B cell (primary cell): Measurements from ENCODE around the gene ZBTB8B. TPM values are rescaled to one million over a fixed set of nuclear protein-coding genes. Genes with fewer than 3 reads are reported as not detected.
"Not testable (repeated sequence)": the region's sequence is repeated elsewhere in the genome, so short reads cannot be mapped to it uniquely, and the experiment has no call there.

ENCODE experiments used
- ATAC-seq: fragments of 200-7000 bp; cut with Tn5 transposase; one replicate; pipeline ENCODE4 v1.10.0; 2021; ENCODE audit warnings: low read depth, mild to moderate bottlenecking, moderate number of reproducible peaks, moderate library complexity
- CTCF ChIA-PET: fragments of 350-600 bp; sonication (Branson Sonifier 250); formaldehyde crosslinking; loops from one replicate; lab custom pipeline; 2021; ENCODE audit warnings: antibody characterized with exemption, inconsistent platforms; lab: Charles Lee
- POLR2A ChIA-PET: fragments of 350-600 bp; sonication (Branson Sonifier 250); formaldehyde crosslinking; loops from one replicate; lab custom pipeline; 2021; ENCODE audit warnings: antibody characterized with exemption; lab: Charles Lee
- DNase-seq: peaks from one replicate; pipeline ENCODE4 v3.0.0; 2013
- H2AFZ ChIP-seq: 2 replicates; pipeline ENCODE4 v1.6.1; 2012; ENCODE audit warnings: mild to moderate bottlenecking, low read depth, low read length; ENCODE audit not compliant: insufficient read depth, poor library complexity, severe bottlenecking
- H3K27ac ChIP-seq, 2 donors: 1 replicate in 1 of 2; 2 replicates in 1 of 2; pipeline ENCODE4 v1.5.1; 2012 to 2013; ENCODE audit warnings: low read length in 2 of 2, mild to moderate bottlenecking in 2 of 2, moderate library complexity in 1 of 2
- H3K27me3 ChIP-seq, 4 experiments: fragments of 200-600 bp in 1 of 4; sonication (generic) in 1 of 4; replicated peaks in 1 of 4; 1 replicate in 2 of 4; 2 replicates in 2 of 4; pipeline versions ENCODE4 v1.6.1 to v1.7.0; 2013 to 2016; ENCODE audit warnings: low read length in 3 of 4, mild to moderate bottlenecking in 2 of 4, mixed read lengths in 1 of 4, moderate library complexity in 1 of 4; ENCODE audit not compliant: insufficient read depth in 4 of 4, control insufficient read depth in 3 of 4; ENCODE audit errors: control extremely low read depth in 1 of 4
- H3K36me3 ChIP-seq, 2 experiments: replicated peaks in 1 of 2; 1 replicate in 1 of 2; 2 replicates in 1 of 2; pipeline versions ENCODE4 v1.6.1 to v1.7.1; 2013; ENCODE audit warnings: low read length in 1 of 2; ENCODE audit not compliant: insufficient read depth in 2 of 2, control insufficient read depth in 1 of 2; ENCODE audit errors: control extremely low read depth in 1 of 2, extremely low read depth in 1 of 2
- H3K4me1 ChIP-seq, 2 donors: fragments of 200-600 bp in 1 of 2; sonication (generic) in 1 of 2; 1 replicate in 1 of 2; 2 replicates in 1 of 2; pipeline versions ENCODE4 v1.5.1 to v1.6.1; 2013 to 2017; ENCODE audit warnings: low read length in 2 of 2; ENCODE audit not compliant: control insufficient read depth in 2 of 2, insufficient read depth in 2 of 2
- H3K4me2 ChIP-seq: replicated peaks from 2 replicates; pipeline ENCODE3; 2012; ENCODE audit warnings: mild to moderate bottlenecking, low read depth, low read length; ENCODE audit not compliant: poor library complexity, severe bottlenecking
- H3K4me3 ChIP-seq, 5 experiments: fragments of 200-600 bp in 1 of 5; sonication (generic) in 1 of 5; 1 replicate in 3 of 5; 2 replicates in 2 of 5; pipeline versions ENCODE4 v1.5.1 to v1.7.0; 2011 to 2016; ENCODE audit warnings: low read length in 4 of 5, mild to moderate bottlenecking in 4 of 5, low read depth in 2 of 5, control low read depth in 1 of 5, moderate library complexity in 1 of 5; ENCODE audit not compliant: insufficient read depth in 1 of 5; ENCODE audit errors: control extremely low read depth in 1 of 5, extremely low read depth in 1 of 5
- H3K79me2 ChIP-seq: fragments of 200-600 bp; sonication (generic); one replicate; pipeline ENCODE4 v1.6.0; 2016; ENCODE audit warnings: low read length; ENCODE audit not compliant: control insufficient read depth, insufficient read depth
- H3K9ac ChIP-seq: fragments of 200-600 bp; sonication (generic); 2 replicates; pipeline ENCODE4 v1.6.1; 2017; ENCODE audit warnings: mild to moderate bottlenecking, low read length, moderate library complexity
- H3K9me3 ChIP-seq, 3 donors: one replicate each; pipeline versions ENCODE4 v1.6.1 to v1.7.1; 2013; ENCODE audit warnings: low read length in 2 of 3; ENCODE audit not compliant: control insufficient read depth in 2 of 3, insufficient read depth in 1 of 3; ENCODE audit errors: control extremely low read depth in 1 of 3
- H4K20me1 ChIP-seq: 2 replicates; pipeline ENCODE4 v1.6.0; 2012; ENCODE audit warnings: mild to moderate bottlenecking, low read length; ENCODE audit not compliant: insufficient read depth, control insufficient read depth, poor library complexity, severe bottlenecking
- H3K27ac Mint-ChIP-seq: one replicate; pipeline ENCODE4 v1.8.0; 2021; ENCODE audit warnings: mixed read lengths
- H3K27me3 Mint-ChIP-seq: one replicate; pipeline ENCODE4 v1.8.0; 2021; ENCODE audit warnings: mixed read lengths
- H3K4me1 Mint-ChIP-seq: one replicate; pipeline ENCODE4 v1.8.0; 2021; ENCODE audit warnings: mixed read lengths
- H3K4me3 Mint-ChIP-seq: one replicate; pipeline ENCODE4 v1.8.0; 2021; ENCODE audit warnings: mixed read lengths
- H3K9me3 Mint-ChIP-seq: one replicate; pipeline ENCODE4 v1.8.0; 2022; ENCODE audit warnings: mixed read lengths; ENCODE audit not compliant: insufficient read depth
- EZH2 ChIP-seq: IDR thresholded peaks from 2 replicates; pipeline ENCODE4 v1.6.1; 2012; ENCODE audit warnings: borderline replicate concordance, low read depth, mild to moderate bottlenecking, moderate library complexity, low read length; ENCODE audit not compliant: insufficient read depth, poor library complexity, severe bottlenecking
- WGBS: methylation state at CpG from one replicate; pipeline ENCODE4 v1.1.5; 2013; ENCODE audit warnings: missing lambda C conversion rate; ENCODE audit not compliant: insufficient coverage; 5-methylcytosine and 5-hydroxymethylcytosine counted together
- intact Hi-C: fragments of 100-400 bp; cut with micrococcal nuclease; formaldehyde crosslinking; loops from one replicate; pipeline ENCODE4 v1.10.0; 2022
- polyA plus RNA-seq: library from polyadenylated mRNA; depleted of rRNA; stranded (reverse); fragments of >200 nt; gene quantifications from 2 replicates; pipeline ENCODE4 v1.2.3, GENCODE V29; 2012
- total RNA-seq, 2 donors: library from RNA; stranded (reverse); fragments of 120-200 nt in 1 of 2; gene quantifications; 1 replicate in 1 of 2; 2 replicates in 1 of 2; pipeline versions ENCODE4 v1.2.3 to v1.2.4, GENCODE V29; 2013 to 2022
- TF ChIP-seq, protein P1 (sequence below): fragments of 200-600 bp; IDR thresholded peaks from one replicate; pipeline ENCODE4 v1.8.0; 2022; ENCODE audit warnings: antibody characterized with exemption, mild to moderate bottlenecking

ZBTB8B gene
- total and polyA plus RNA-seq, 2 donors (not counting 1 experiment from before 2014, with no cell fraction given), result 0.02 TPM; not detected in 1

DNA sequence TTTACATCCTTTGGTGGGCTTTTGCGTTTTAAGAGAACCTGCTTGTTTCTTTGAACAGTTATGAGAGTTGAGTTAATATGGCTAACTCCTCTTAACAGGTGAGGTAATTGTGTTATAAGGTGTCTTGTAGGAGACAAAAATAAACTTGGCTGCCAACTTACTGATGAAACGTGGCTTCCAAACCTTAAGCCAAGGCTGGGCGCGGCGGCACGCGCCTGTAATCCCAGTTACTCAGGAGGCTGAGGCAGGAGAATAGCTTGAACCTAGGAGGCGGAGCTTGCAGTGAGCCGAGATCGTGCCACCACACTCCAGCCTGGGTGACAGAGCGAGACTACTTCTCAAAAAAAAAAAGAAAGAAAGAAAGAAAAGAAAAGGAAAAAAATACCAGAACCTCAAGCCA, 8.1 kb downstream of the ZBTB8B start:
- H3K4me3 Mint-ChIP-seq, H3K36me3 ChIP-seq, DNase-seq, H4K20me1 ChIP-seq, H3K27ac ChIP-seq, ATAC-seq, H3K9me3 ChIP-seq, H3K9ac ChIP-seq, H2AFZ ChIP-seq, intact Hi-C loops, H3K4me2 ChIP-seq, H3K4me3 ChIP-seq, H3K79me2 ChIP-seq, H3K27ac Mint-ChIP-seq, POLR2A ChIA-PET, H3K9me3 Mint-ChIP-seq, CTCF ChIA-PET, H3K4me1 Mint-ChIP-seq, H3K4me1 ChIP-seq: not testable (repeated sequence)
- H3K27me3 Mint-ChIP-seq, result peaks cover 31% of the 10 kb centered on the region
- 83% methylated on average over 10 of the region's 11 CpGs for WGBS
- peaks cover 0 to 27% (median 8%) of the 10 kb centered on the region in 4 experiments for H3K27me3 ChIP-seq

DNA sequence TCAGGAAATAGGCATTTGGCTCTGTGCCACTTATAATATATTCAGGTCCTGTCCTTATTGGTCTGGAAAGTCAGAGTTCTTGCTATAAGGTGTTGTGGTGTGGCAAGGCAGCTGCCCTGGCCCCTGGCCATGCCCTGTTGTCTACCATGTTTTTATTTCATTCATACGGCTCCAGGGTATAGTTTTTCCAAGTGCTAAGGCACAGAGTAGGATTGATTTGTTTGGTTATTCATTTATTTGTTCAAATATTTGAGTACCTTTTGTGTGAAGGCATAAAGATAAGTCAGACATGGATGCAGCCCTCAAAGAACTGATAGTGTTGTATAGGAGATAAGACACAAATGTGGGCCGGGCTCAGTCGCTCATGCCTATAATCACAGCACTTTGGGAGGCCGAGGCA, 10.1 kb downstream of the ZBTB8B start:
- intact Hi-C loops, result no loop called here
- Histone ChIP-seq H3K79me2 (no peaks in the 10 kb centered on the region), H3K4me1 (no peaks in the 10 kb centered on the region), H2AFZ (no peak overlapping the region), H3K36me3 (no peaks in the 10 kb centered on the region), H3K9me3 (peaks cover 0 to 6% (median 0%) of the 10 kb centered on the region in 3 donors), H3K4me3 (no peak overlapping the region), H3K9ac (no peak overlapping the region), H3K4me2 (no peak overlapping the region), H3K27ac (no peak overlapping the region), H4K20me1 (no peaks in the 10 kb centered on the region), H3K27me3 (peaks cover 0 to 20% (median 5%) of the 10 kb centered on the region in 4 experiments)
- no peaks in the 10 kb centered on the region for H3K9me3 Mint-ChIP-seq
- no peak overlapping the region for H3K27ac Mint-ChIP-seq
- H3K27me3 Mint-ChIP-seq, result peaks cover 34% of the 10 kb centered on the region
- DNase-seq, result no peak
- ChIA-PET POLR2A (interaction anchor here (0.6 kb wide), 1 partner anchor 367 kb away, joined by 10 read pairs; the partner anchor contains the start of gene KPNA6), CTCF (no interaction called here)
- H3K4me1 Mint-ChIP-seq, result no peaks in the 10 kb centered on the region
- TF ChIP-seq, protein P1, sequence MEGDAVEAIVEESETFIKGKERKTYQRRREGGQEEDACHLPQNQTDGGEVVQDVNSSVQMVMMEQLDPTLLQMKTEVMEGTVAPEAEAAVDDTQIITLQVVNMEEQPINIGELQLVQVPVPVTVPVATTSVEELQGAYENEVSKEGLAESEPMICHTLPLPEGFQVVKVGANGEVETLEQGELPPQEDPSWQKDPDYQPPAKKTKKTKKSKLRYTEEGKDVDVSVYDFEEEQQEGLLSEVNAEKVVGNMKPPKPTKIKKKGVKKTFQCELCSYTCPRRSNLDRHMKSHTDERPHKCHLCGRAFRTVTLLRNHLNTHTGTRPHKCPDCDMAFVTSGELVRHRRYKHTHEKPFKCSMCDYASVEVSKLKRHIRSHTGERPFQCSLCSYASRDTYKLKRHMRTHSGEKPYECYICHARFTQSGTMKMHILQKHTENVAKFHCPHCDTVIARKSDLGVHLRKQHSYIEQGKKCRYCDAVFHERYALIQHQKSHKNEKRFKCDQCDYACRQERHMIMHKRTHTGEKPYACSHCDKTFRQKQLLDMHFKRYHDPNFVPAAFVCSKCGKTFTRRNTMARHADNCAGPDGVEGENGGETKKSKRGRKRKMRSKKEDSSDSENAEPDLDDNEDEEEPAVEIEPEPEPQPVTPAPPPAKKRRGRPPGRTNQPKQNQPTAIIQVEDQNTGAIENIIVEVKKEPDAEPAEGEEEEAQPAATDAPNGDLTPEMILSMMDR, result no peak
- no peak for TF ChIP-seq EZH2
- ATAC-seq, result no peak
- H3K4me3 Mint-ChIP-seq, result no peak overlapping the region
- WGBS, result 97% methylated on average over 4 of the region's 4 CpGs
